Fibroblast of mammary gland (primary cell): ENCODE results near the gene FBLN2.

ENCODE experiments used
- DNase-seq: peaks from one replicate; pipeline ENCODE4 v3.0.0-alpha.2; 2010; ENCODE audit warnings: low read depth
- H3K4me3 ChIP-seq: 2 replicates; pipeline ENCODE4 v1.5.1; 2011; ENCODE audit warnings: low read depth, mild to moderate bottlenecking, low read length, moderate library complexity; ENCODE audit not compliant: control insufficient read depth
- TF ChIP-seq, protein P1 (sequence below): conservative IDR thresholded peaks from 2 replicates; pipeline ENCODE4 v1.5.1; 2011; ENCODE audit warnings: low read depth, low read length, inconsistent platforms; ENCODE audit not compliant: control insufficient read depth, insufficient read depth

Gene FBLN2

DNA sequence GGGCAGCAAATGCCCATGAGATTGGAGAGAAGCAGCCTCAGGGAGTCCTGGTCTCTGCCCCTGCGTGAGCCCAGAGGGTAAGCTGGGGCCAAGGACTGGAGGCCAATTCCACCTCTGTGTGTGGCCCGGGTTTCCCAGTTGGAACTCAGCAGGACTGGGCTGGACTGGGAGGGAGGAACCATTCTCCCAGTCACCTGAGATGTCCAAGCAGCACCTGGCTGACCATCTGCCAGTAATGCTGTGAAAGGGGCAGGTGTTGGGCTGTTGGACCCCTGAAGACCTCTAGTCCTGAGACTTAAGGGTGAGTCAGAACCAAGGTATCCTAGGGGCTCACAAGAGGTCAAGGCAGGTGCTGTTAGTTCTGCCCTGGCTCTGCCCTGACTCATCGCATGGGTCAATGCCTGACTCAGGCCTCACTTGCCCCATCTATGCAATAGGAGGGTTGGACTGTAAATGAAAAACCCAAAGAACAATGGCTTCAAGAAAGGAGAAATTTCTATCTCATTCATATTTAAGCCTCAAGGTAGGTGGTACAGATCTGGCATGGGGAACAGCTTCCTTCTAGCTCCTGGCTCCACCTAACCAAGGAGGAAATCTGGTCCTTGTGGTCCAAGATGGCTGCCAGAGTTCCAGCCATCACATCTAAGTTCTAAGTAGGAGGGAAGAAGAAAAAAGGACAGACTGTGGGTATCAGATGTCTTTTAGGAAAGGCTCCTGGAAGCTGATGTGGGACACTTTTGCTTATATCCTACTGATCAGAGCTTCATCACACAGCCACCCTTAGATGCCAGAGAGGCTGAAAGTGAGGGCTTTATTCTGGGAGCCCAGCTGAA, 111.3 kb downstream of the FBLN2 start:
- no peak for DNase-seq
- no peak overlapping the region for H3K4me3 ChIP-seq
- TF ChIP-seq, protein P1, sequence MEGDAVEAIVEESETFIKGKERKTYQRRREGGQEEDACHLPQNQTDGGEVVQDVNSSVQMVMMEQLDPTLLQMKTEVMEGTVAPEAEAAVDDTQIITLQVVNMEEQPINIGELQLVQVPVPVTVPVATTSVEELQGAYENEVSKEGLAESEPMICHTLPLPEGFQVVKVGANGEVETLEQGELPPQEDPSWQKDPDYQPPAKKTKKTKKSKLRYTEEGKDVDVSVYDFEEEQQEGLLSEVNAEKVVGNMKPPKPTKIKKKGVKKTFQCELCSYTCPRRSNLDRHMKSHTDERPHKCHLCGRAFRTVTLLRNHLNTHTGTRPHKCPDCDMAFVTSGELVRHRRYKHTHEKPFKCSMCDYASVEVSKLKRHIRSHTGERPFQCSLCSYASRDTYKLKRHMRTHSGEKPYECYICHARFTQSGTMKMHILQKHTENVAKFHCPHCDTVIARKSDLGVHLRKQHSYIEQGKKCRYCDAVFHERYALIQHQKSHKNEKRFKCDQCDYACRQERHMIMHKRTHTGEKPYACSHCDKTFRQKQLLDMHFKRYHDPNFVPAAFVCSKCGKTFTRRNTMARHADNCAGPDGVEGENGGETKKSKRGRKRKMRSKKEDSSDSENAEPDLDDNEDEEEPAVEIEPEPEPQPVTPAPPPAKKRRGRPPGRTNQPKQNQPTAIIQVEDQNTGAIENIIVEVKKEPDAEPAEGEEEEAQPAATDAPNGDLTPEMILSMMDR = no peak

DNA sequence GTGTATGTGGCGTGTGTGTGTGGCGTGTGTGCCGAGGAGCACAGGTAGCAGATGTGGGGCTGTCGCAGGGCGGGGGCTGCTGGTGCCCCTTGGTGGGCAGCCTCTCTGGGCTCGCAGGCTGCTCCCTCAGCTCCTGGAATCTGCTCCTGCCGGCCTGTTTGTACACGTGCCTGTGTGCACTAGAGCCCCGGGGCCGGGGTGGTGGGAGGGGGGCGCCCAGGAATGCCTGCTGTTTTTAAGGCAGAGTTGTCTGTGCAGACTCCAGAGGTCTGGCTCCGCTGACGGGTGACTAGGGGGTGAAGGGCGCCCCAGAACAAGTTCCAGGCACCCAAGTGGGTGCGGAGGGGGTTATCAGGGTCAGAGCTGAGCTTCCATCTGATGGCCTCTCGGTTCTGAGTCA, 112.2 kb downstream of the FBLN2 start:
- TF ChIP-seq, protein P1 = no peak
- no peak overlapping the region for H3K4me3 ChIP-seq
- DNase-seq = no peak

DNA sequence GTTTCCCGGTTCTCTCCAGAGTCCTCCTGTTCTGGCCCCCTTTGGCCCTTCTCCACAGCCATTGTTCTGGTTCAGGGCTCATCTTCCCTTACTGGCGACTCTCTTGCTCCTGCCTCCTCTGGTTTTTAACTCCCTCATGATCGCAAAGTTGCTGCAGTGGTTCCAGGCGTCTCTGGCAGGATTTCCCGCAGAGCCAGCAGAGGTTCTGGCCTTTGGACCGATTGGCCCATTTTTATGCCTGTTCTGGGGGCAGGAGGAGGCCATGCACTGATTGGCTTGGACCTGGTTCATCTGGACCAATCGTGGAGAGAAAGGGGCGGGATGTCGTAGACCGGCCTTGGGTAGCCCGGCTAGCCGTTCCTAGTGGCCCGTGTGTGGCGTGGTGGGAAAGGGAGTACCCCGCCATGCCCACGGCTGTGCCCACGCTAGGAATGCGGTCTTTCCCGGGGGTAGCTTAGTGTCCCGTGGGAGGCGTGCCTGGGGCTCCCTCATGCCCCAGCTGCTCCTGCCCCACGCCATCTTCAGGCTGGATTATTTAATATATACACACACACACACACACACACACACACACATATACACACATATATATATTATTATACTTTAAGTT, 113.4 kb downstream of the FBLN2 start:
- DNase-seq = no peak
- TF ChIP-seq, protein P1 = no peak
- no peak overlapping the region for H3K4me3 ChIP-seq

DNA sequence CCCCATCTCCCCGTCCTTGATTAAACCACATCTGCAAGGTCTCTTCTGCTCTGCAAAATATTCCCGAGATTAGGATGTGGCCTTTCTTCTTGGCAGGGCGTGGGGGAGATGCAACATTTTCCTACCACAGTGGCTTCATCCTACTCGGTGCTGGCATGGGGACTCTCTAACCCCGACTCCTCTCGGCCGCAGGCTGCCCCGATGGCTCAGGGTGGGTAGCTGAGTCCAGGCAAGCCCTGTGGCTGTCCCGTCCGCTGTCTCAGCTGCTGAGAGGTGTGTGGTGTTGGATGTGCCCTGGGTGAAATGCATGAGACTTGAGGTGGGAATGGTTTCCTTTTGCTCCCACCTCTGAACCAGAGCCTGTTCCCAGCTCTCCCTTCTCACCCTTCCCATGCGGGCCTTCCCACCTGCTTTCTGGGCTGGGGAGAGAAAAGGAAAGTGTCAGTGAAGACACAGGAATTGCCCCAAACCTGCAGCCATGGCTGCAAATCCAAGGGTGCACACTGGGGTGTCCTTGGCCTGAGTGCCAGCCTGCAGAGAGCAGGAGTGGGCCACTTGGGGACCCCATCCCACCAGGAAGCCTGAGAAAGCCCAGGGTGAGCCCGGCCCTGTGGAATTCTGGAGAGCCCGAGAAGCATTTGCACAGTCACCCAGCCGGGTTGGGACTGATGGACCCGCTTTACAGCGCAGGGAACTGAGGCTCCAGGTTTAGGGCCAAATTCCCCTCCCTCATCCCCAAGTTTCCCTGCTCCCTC, 115.0 kb downstream of the FBLN2 start:
- no peak for DNase-seq
- TF ChIP-seq, protein P1 = no peak
- no peak overlapping the region for H3K4me3 ChIP-seq

DNA sequence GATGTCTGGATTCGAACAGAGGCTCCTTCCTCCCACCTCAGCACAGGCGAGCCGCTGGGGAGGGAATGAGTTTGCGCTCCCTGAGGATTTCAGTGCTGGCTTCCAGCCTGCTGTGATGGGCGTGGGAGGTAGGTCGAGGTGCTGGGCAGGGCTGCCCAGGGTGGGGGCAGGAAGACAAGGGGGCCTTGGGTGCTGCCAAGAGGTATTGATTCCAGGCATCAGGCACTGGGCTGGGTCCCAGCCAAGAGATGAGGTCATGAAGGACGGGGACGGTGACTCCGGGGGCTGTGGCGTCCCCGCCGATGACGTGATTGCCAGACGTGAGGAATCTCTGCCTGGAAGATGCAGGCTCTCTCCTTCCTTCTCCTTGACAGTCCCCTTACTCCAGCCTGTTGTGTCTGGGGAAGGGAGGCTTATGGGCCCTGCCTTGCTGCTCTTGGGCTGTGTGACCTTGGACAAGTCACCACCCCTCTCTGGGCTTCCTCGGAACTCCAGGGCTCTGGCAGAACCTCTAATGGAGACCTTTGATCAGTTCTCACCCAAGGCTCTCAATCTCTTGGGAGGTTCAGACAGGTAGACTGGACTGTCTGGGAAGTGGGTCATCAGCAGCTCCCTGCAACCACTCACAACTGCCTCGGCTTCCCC, 116.8 kb downstream of the FBLN2 start:
- no peak for DNase-seq
- no peak overlapping the region for H3K4me3 ChIP-seq
- TF ChIP-seq, protein P1 = no peak

DNA sequence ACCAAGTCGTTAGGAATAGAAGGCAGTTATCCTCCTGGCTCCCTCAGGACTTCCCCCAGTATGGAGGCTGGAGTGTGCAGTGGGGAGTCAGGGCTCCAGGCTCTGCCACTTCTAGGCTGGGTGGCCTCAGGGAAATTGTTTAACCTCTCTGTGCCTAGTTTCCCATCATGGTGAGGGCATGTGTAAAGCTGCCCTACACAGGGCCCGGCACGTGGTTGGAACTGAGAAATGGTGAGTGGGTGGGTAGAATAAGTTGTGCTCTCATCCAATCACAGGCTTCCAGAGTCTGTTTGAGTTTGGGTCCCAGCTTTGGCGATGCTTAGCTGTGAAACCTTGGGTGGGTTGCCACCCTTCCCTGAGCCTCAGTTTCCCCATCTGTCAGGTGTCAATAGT, 117.3 kb downstream of the FBLN2 start:
- no peak for DNase-seq
- H3K4me3 ChIP-seq = no peak overlapping the region
- TF ChIP-seq, protein P1 = no peak
